Endothelial cell of umbilical vein (primary cell): ENCODE results near the gene UPP2. TPM values are rescaled to one million over a fixed set of nuclear protein-coding genes. Genes with fewer than 3 reads are reported as not detected.

Experiments used
- BruUV-seq: library from RNA; stranded (reverse); fragments of 400-500 nt; replicated peaks from 2 replicates; lab custom pipeline; 2021; lab: Mats Ljungman, UMichigan
- CTCF ChIA-PET: fragments of 300-600, 350-600 bp; sonication (Branson Sonifier 250); formaldehyde crosslinking; loops from one replicate; lab custom pipeline; 2021; ENCODE audit warnings: antibody characterized with exemption, inconsistent platforms; lab: Charles Lee
- POLR2A ChIA-PET: fragments of 300-600, 350-600 bp; sonication (Branson Sonifier 250); formaldehyde crosslinking; loops from one replicate; lab custom pipeline; 2021; ENCODE audit warnings: antibody characterized with exemption, inconsistent platforms; lab: Charles Lee
- DNase-seq: peaks from one replicate; pipeline ENCODE4 v3.0.0-alpha.2; 2011; ENCODE audit warnings: low read depth, low spot score
- FAIRE-seq: peaks from 2 replicates; lab custom pipeline; 2011; peaks lifted over from hg19 to GRCh38; lab: Jason Lieb, UNC
- H2AFZ ChIP-seq: 2 replicates; pipeline ENCODE4 v1.6.0; 2012; ENCODE audit warnings: low read depth, low read length, control low read depth, inconsistent platforms
- H3K27ac ChIP-seq: 2 replicates; pipeline ENCODE4 v1.5.1; 2011; ENCODE audit warnings: low read depth, mild to moderate bottlenecking, control low read depth, low read length, moderate library complexity; ENCODE audit not compliant: insufficient read depth
- H3K27me3 ChIP-seq, 2 experiments: 2 replicates each; pipeline versions ENCODE4 v1.6.0 to v1.6.1; 2011; ENCODE audit warnings: low read length in 2 of 2, mixed read lengths in 1 of 2; ENCODE audit not compliant: control insufficient read depth in 2 of 2, insufficient read depth in 2 of 2
- H3K36me3 ChIP-seq, 2 experiments: 2 replicates in 1 of 2; 3 replicates in 1 of 2; pipeline ENCODE4 v1.5.1; 2011; ENCODE audit warnings: low read length in 2 of 2, mild to moderate bottlenecking in 1 of 2, moderate library complexity in 1 of 2; ENCODE audit not compliant: control insufficient read depth in 2 of 2, insufficient read depth in 2 of 2; ENCODE audit errors: extremely low read depth in 1 of 2
- H3K4me1 ChIP-seq: 3 replicates; pipeline ENCODE4 v1.5.1; 2011; ENCODE audit warnings: mild to moderate bottlenecking, low read length; ENCODE audit not compliant: control insufficient read depth, insufficient read depth; ENCODE audit errors: extremely low read depth
- H3K4me2 ChIP-seq: 2 replicates; pipeline ENCODE4 v1.6.1; 2011; ENCODE audit warnings: low read length, control low read depth, mixed read lengths; ENCODE audit not compliant: insufficient read depth
- H3K4me3 ChIP-seq, 3 experiments: fragments of 200-600 bp in 1 of 3; sonication (generic), shearing (Covaris generic) in 1 of 3; replicated peaks in 1 of 3; 2 replicates each; pipeline ENCODE4 v1.5.1; 2011 to 2016; ENCODE audit warnings: control low read depth in 3 of 3, low read length in 3 of 3, mild to moderate bottlenecking in 2 of 3, inconsistent platforms in 1 of 3, low read depth in 1 of 3, moderate library complexity in 1 of 3; ENCODE audit not compliant: insufficient read depth in 1 of 3
- H3K79me2 ChIP-seq: 2 replicates; pipeline ENCODE4 v1.6.0; 2012; ENCODE audit warnings: low read length, inconsistent platforms; ENCODE audit not compliant: control insufficient read depth, insufficient read depth
- H3K9ac ChIP-seq: replicated peaks from 2 replicates; pipeline ENCODE3; 2011; ENCODE audit warnings: low read length, control low read depth; ENCODE audit not compliant: insufficient read depth; ENCODE audit errors: extremely low read depth
- H3K9me1 ChIP-seq: replicated peaks from 3 replicates; pipeline ENCODE4 v1.6.0; 2011; ENCODE audit warnings: mild to moderate bottlenecking, low read length; ENCODE audit not compliant: control insufficient read depth, insufficient read depth; ENCODE audit errors: extremely low read depth
- H3K9me3 ChIP-seq: replicated peaks from 2 replicates; pipeline ENCODE4 v1.5.1; 2012; ENCODE audit warnings: low read length, inconsistent platforms; ENCODE audit not compliant: control insufficient read depth, insufficient read depth
- H4K20me1 ChIP-seq: replicated peaks from 2 replicates; pipeline ENCODE3; 2011; ENCODE audit warnings: mild to moderate bottlenecking, low read length; ENCODE audit not compliant: control insufficient read depth, insufficient read depth; ENCODE audit errors: extremely low read depth
- CTCF ChIP-seq, 2 donors: IDR thresholded peaks; 1 replicate in 1 of 2; 2 replicates in 1 of 2; pipeline ENCODE4 v1.5.1; 2011; ENCODE audit warnings: low read length in 2 of 2, mild to moderate bottlenecking in 2 of 2, moderate library complexity in 2 of 2, control low read depth in 1 of 2, inconsistent platforms in 1 of 2, low read depth in 1 of 2; ENCODE audit not compliant: insufficient read depth in 1 of 2; ENCODE audit errors: extremely low read depth in 1 of 2
- EZH2 ChIP-seq: IDR thresholded peaks from 2 replicates; pipeline ENCODE4 v1.6.1; 2012; ENCODE audit warnings: borderline replicate concordance, low read depth, mild to moderate bottlenecking, moderate library complexity, low read length, inconsistent platforms; ENCODE audit not compliant: severe bottlenecking
- FOS ChIP-seq: IDR thresholded peaks from 2 replicates; pipeline ENCODE4 v1.6.1; 2011; ENCODE audit warnings: mild to moderate bottlenecking, low read length, moderate library complexity, borderline replicate concordance; ENCODE audit not compliant: insufficient read depth
- GATA2 ChIP-seq: IDR thresholded peaks from 2 replicates; pipeline ENCODE4 v1.7.0; 2011; ENCODE audit warnings: low read depth, mild to moderate bottlenecking, moderate library complexity, mixed read lengths, low read length; ENCODE audit not compliant: insufficient read length, insufficient read depth
- JUN ChIP-seq: IDR thresholded peaks from 2 replicates; pipeline ENCODE4 v1.6.1; 2011; ENCODE audit warnings: borderline replicate concordance, low read depth; ENCODE audit not compliant: insufficient read length, insufficient read depth
- MAX ChIP-seq: IDR thresholded peaks from 2 replicates; pipeline ENCODE4 v1.6.1; 2011; ENCODE audit not compliant: insufficient read depth, insufficient read length
- MYC ChIP-seq: IDR thresholded peaks from one replicate; pipeline ENCODE4 v1.6.1; 2011; ENCODE audit warnings: mild to moderate bottlenecking, low read depth, low read length
- POLR2A ChIP-seq: IDR thresholded peaks from 2 replicates; pipeline ENCODE4 v1.6.1; 2012; ENCODE audit warnings: low read depth, mild to moderate bottlenecking, control low read depth, low read length
- POLR2AphosphoS5 ChIP-seq: IDR thresholded peaks from 2 replicates; pipeline ENCODE4 v1.6.1; 2012; ENCODE audit warnings: low read depth, mild to moderate bottlenecking, control low read depth, low read length, moderate library complexity; ENCODE audit not compliant: insufficient read depth
- dilution Hi-C: fragments of 300-500 bp; cut with MboI; formaldehyde crosslinking; loops from one replicate; pipeline ENCODE4 v1.15.0; 2019; ENCODE audit warnings: low sequenced_read_pairs; ENCODE audit not compliant: extremely low pct_ligation_motif_present
- intact Hi-C: fragments of 100-400 bp; cut with micrococcal nuclease; formaldehyde crosslinking; loops from one replicate; pipeline ENCODE4 v1.10.0; 2022
- polyA plus RNA-seq, 4 experiments: library from polyadenylated mRNA; depleted of rRNA in 3 of 4; stranded (reverse) in 3 of 4; unstranded in 1 of 4; fragments of >200 nt; gene quantifications; 2 replicates each; pipeline versions ENCODE4 v1.2.1 to v1.2.3, GENCODE V29; 2011 to 2012; ENCODE audit warnings: missing spikeins in 1 of 4
- total RNA-seq: library from RNA; stranded (reverse); gene quantifications from 2 replicates; pipeline ENCODE4 v1.2.3, GENCODE V29; 2021

Gene UPP2
- total and polyA plus RNA-seq, 2 donors (not counting 3 experiments of a cell fraction or from before 2014, with no cell fraction given), result not detected

- no peak for TF ChIP-seq GATA2
- no peak for TF ChIP-seq CTCF (IDR thresholded peaks at IDR 0.05; ENCODE audit: extremely low read depth in 1 of 2, insufficient read depth in 1 of 2, low read depth in 1 of 2, low read length in 2 of 2)
- no peak for TF ChIP-seq POLR2A
- TF ChIP-seq JUN, result no peak
- TF ChIP-seq POLR2AphosphoS5, result no peak
- no peak for TF ChIP-seq MYC
- TF ChIP-seq EZH2, result no peak
- TF ChIP-seq MAX, result no peak
- TF ChIP-seq FOS, result no peak
- H3K9me1 ChIP-seq, result no peaks in the 10 kb centered on the region
- H3K4me3 ChIP-seq, result no peak overlapping the region
- FAIRE-seq (no peak), DNase-seq (no peak)
- no peaks in the 10 kb centered on the region for H3K4me1 ChIP-seq
- no peak overlapping the region for H2AFZ ChIP-seq
- no peaks in the 10 kb centered on the region for H3K79me2 ChIP-seq
- no TSS peak for BruUV-seq
- H3K9me3 ChIP-seq, result no peaks in the 10 kb centered on the region
- ChIA-PET POLR2A (no interaction called here), CTCF (no interaction called here)
- H4K20me1 ChIP-seq, result no peaks in the 10 kb centered on the region
- no peak overlapping the region for H3K27ac ChIP-seq
- dilution Hi-C loops, result no loop called here
- intact Hi-C loops, result no loop called here
- no peak overlapping the region for H3K9ac ChIP-seq
- H3K4me2 ChIP-seq, result no peak overlapping the region
- peaks cover 0 to 3% of the 10 kb centered on the region in 2 experiments for H3K27me3 ChIP-seq
- H3K36me3 ChIP-seq, result no peaks in the 10 kb centered on the region
These were observed 770 bp downstream of the UPP2 start for GRCh38 chr2:158102446-158102845.
